ENCODE data around the gene WDR81. TPM values are rescaled to one million over a fixed set of nuclear protein-coding genes. Genes with fewer than 3 reads are reported as not detected.

Gene WDR81
- total RNA-seq, 1 experiment from 2014 or later, result 17.4 TPM

GRCh38 chr17:1755252-1755826 is 30.8 kb downstream of the WDR81 start:
- Mint-ChIP-seq H3K4me1 (ENCODE audit: insufficient read depth, unreplicated experiment) (peaks cover 8% of the 10 kb centered on the region), H3K4me3 (ENCODE audit: unreplicated experiment) (no peak overlapping the region), H3K36me3 (ENCODE audit: insufficient read depth, unreplicated experiment) (no peaks in the 10 kb centered on the region), H3K27me3 (ENCODE audit: insufficient read depth, unreplicated experiment) (no peaks in the 10 kb centered on the region), H3K9me3 (ENCODE audit: unreplicated experiment) (no peaks in the 10 kb centered on the region), H3K27ac (ENCODE audit: low read depth, unreplicated experiment) (no peak overlapping the region)
- no peak for DNase-seq (ENCODE audit: unreplicated experiment)
- ChIA-PET CTCF (interaction anchor here (0.7 to 1.0 kb wide), 2 partner anchors 14 to 34 kb away, joined by 3 to 5 read pairs; no protein-coding TSS in a partner anchor), POLR2A (interaction anchor here (0.6 to 1.9 kb wide), 3 partner anchors 11 to 30 kb away, joined by 4 to 6 read pairs (median 5); no protein-coding TSS in a partner anchor)
- no TSS peak for BruUV-seq (replicated peaks)
- TF ChIP-seq, protein P1, sequence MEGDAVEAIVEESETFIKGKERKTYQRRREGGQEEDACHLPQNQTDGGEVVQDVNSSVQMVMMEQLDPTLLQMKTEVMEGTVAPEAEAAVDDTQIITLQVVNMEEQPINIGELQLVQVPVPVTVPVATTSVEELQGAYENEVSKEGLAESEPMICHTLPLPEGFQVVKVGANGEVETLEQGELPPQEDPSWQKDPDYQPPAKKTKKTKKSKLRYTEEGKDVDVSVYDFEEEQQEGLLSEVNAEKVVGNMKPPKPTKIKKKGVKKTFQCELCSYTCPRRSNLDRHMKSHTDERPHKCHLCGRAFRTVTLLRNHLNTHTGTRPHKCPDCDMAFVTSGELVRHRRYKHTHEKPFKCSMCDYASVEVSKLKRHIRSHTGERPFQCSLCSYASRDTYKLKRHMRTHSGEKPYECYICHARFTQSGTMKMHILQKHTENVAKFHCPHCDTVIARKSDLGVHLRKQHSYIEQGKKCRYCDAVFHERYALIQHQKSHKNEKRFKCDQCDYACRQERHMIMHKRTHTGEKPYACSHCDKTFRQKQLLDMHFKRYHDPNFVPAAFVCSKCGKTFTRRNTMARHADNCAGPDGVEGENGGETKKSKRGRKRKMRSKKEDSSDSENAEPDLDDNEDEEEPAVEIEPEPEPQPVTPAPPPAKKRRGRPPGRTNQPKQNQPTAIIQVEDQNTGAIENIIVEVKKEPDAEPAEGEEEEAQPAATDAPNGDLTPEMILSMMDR (IDR thresholded peaks at IDR 0.05; ENCODE audit: unreplicated experiment), result no peak
- intact Hi-C loops (cut with micrococcal nuclease), result no loop called here

DNA sequence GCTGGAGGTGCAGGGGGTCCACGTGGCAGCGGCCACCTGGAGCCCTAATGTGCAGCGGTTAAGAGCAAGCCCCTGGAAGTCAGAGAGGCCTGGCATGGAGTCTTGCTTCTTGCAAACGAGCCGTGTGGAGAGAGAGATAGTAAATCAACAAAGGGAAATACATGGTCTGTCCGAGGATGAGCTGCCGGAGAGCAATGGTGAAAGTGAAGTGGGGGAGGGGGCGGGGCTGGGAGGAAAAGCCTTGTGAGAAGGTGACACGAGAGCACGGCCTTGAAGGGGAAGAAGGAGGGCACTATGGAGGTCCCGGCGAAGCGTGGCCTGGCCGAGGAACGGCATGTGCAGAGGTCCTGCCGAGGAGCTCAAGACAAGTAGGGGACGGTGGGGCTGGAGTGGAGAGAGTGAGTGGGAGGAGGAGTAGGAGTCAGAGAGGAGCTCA is 31.3 kb downstream of the WDR81 start:
- intact Hi-C loops (cut with micrococcal nuclease), result no loop called here

DNA sequence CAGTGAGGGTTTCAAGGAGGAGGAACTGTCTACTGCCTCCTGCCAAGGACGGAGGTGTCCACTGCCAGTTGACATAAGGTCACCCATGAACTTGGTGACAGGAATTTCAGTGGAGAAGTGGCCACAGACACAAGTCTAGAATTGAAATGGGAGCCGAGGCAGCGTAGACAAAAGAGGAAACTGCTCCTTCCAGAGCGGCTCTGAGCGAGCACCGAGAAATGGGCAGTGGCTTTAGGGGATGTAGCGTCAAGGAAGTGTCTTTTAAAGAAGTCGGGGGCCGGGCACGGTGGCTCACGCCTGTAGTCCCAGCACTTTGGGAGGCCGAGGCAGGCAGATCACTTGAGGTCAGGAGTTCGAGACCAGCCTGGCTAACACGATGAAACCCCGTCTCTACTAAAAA is 34.3 kb downstream of the WDR81 start:
- H3K9me3 Mint-ChIP-seq (ENCODE audit: unreplicated experiment), result no peaks in the 10 kb centered on the region
- no TSS peak for BruUV-seq (replicated peaks)
- intact Hi-C loops (cut with micrococcal nuclease), result no loop called here
- H3K4me1 Mint-ChIP-seq (ENCODE audit: insufficient read depth, unreplicated experiment), result no peaks in the 10 kb centered on the region
- H3K27me3 Mint-ChIP-seq (ENCODE audit: insufficient read depth, unreplicated experiment), result no peaks in the 10 kb centered on the region
- peak overlapping the region; percentile 80 for H3K27ac Mint-ChIP-seq (ENCODE audit: low read depth, unreplicated experiment)
- H3K4me3 Mint-ChIP-seq (ENCODE audit: unreplicated experiment), result no peak overlapping the region
- TF ChIP-seq, protein P1 (IDR thresholded peaks at IDR 0.05; ENCODE audit: unreplicated experiment), result no peak
- no peaks in the 10 kb centered on the region for H3K36me3 Mint-ChIP-seq (ENCODE audit: insufficient read depth, unreplicated experiment)
- DNase-seq (ENCODE audit: unreplicated experiment), result no peak
- ChIA-PET CTCF (no interaction called here), POLR2A (no interaction called here)

More for the DNA sequence above, 31.3 kb downstream of the WDR81 start:
- ChIA-PET CTCF (no interaction called here), POLR2A (interaction anchor here (0.7 kb wide), 1 partner anchor 31 kb away, joined by 5 read pairs; no protein-coding TSS in a partner anchor)
- Mint-ChIP-seq H3K36me3 (ENCODE audit: insufficient read depth, unreplicated experiment) (no peaks in the 10 kb centered on the region), H3K4me3 (ENCODE audit: unreplicated experiment) (no peak overlapping the region), H3K4me1 (ENCODE audit: insufficient read depth, unreplicated experiment) (peaks cover 8% of the 10 kb centered on the region), H3K27ac (ENCODE audit: low read depth, unreplicated experiment) (no peak overlapping the region), H3K27me3 (ENCODE audit: insufficient read depth, unreplicated experiment) (no peaks in the 10 kb centered on the region), H3K9me3 (ENCODE audit: unreplicated experiment) (no peaks in the 10 kb centered on the region)
- TF ChIP-seq, protein P1 (IDR thresholded peaks at IDR 0.05; ENCODE audit: unreplicated experiment), result no peak
- BruUV-seq (replicated peaks), result no TSS peak
- no peak for DNase-seq (ENCODE audit: unreplicated experiment)

DNA sequence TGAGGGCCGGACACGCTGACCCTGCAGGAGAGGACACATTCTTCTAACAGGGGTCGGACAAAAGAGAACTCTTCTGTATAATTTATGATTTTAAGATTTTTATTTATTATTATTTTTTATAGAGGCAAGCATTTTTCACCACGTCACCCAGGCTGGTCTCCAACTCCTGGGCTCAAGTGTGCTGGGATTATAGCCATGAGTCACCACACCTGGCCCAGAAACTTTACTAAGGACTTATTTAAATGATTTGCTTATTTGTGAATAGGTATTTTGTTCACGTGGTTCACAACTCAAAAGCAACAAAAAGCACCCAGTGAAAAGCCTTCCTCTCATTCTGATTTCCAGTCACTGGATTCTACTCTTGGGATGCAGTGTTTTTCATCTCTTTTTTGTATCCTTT is 35.0 kb downstream of the WDR81 start:
- peak; percentile 57 for DNase-seq (ENCODE audit: unreplicated experiment)
- no peaks in the 10 kb centered on the region for H3K4me1 Mint-ChIP-seq (ENCODE audit: insufficient read depth, unreplicated experiment)
- H3K9me3 Mint-ChIP-seq (ENCODE audit: unreplicated experiment), result no peaks in the 10 kb centered on the region
- H3K36me3 Mint-ChIP-seq (ENCODE audit: insufficient read depth, unreplicated experiment), result no peaks in the 10 kb centered on the region
- BruUV-seq (replicated peaks), result no TSS peak
- no peak overlapping the region for H3K27ac Mint-ChIP-seq (ENCODE audit: low read depth, unreplicated experiment)
- TF ChIP-seq, protein P1 (IDR thresholded peaks at IDR 0.05; ENCODE audit: unreplicated experiment), result no peak
- ChIA-PET CTCF (no interaction called here), POLR2A (no interaction called here)
- no peak overlapping the region for H3K4me3 Mint-ChIP-seq (ENCODE audit: unreplicated experiment)
- intact Hi-C loops (cut with micrococcal nuclease), result no loop called here
- H3K27me3 Mint-ChIP-seq (ENCODE audit: insufficient read depth, unreplicated experiment), result no peaks in the 10 kb centered on the region
